Adrenal gland (tissue), 5 donors: ENCODE measurements around the gene CYP11A1.

ENCODE experiments used
- CTCF ChIP-seq, 6 experiments: fragments of 450-650 bp in 4 of 6; fragments of 200-600 bp in 2 of 6; sonication (generic) in 1 of 6; IDR thresholded peaks; 1 replicate in 5 of 6; 2 replicates in 1 of 6; pipeline versions ENCODE4 v1.5.1 to v1.8.0; 2016 to 2021; ENCODE audit warnings: antibody characterized with exemption in 6 of 6, mild to moderate bottlenecking in 2 of 6, moderate library complexity in 1 of 6
- POLR2A ChIP-seq, 2 donors: fragments of 450-650 bp; IDR thresholded peaks; one replicate each; pipeline ENCODE4 v1.6.1; 2017; ENCODE audit warnings: antibody characterized with exemption in 2 of 2, mild to moderate bottlenecking in 2 of 2, moderate library complexity in 1 of 2
- donor health status: DM: no; HTN: no; CAD: no.

DNA sequence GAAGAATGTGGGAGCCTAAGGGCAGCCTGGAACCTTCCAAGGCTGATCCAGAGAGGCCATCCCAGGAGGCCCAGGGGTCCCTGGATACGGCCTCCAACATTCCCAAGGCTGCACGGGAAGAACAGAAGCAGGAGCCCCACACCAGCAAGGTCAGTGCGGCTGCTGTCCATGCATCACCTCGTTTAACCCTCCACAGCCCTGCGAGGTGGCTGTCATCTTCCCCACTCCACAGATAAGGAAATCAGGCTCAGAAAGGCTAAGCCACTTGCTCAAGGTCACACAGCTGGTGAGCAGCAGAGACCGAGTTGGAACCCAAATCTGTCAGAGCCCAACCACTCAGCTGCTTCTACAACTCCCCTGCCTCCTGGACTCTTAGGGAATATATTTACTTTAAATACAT lies 44.7 kb upstream of the CYP11A1 start:
- TF ChIP-seq CTCF (IDR thresholded peaks at IDR 0.05) (no peak), POLR2A (IDR thresholded peaks at IDR 0.05) (no peak)
